ENCODE data around the gene ABCB6. TPM values are rescaled to one million over a fixed set of nuclear protein-coding genes. Genes with fewer than 3 reads are reported as not detected.

ABCB6 gene
- total RNA-seq, 4 donors from 2014 or later, result 17.4 to 27.3 (median 19.6) TPM

DNA sequence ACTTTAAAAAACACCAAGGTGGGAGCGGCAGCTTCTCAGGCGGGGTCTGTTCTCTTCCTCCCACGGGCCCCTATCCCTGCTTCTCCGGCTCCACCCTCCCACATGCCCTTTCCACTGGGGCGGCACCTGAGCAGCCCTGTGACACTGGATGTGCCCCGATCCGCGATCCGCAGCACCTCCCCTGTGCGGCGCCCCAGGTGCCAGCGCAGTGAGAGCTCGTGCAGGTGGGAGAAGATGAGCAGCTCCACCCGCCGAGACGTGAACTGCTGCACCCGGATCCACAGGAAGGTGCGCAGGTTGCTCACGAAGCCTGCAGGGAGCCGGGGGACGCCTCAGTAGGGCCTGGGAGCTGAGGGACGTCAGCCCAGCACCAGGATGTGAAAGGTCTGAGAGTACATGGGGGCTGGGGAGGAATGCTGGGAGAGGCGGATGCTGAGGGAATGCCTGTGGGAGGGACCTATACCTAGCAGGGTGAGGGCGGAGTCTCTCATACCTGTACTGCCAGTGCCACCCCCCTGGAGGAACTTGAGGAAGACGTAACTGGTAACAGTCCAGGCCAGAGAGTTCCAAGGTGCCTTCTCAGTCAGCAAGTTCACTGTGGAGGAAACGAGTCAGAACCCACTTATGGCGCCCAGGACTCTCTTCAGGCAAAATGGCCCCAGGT, 2.8 kb downstream of the ABCB6 start:
- 93% methylated on average over 26 of the region's 27 CpGs for WGBS
- intact Hi-C loops (cut with DNase I), result no loop called here
- TF ChIP-seq CTCF (IDR thresholded peaks at IDR 0.05) (no peak), EP300 (IDR thresholded peaks at IDR 0.05) (no peak), POLR2A (IDR thresholded peaks at IDR 0.05; ENCODE audit: low read depth) (no peak), POLR2AphosphoS5 (IDR thresholded peaks at IDR 0.05) (no peak)
- DNase-seq (ENCODE audit: extremely low spot score), result no peak
- peaks cover 32 to 69% (median 65%) of the 10 kb centered on the region in 4 donors for H3K36me3 ChIP-seq
- H3K27me3 ChIP-seq, result no peaks in the 10 kb centered on the region
- peak overlapping the region in 1 of 4 donors; percentile 20 for H3K27ac ChIP-seq (replicated peaks in 1 of 4)
- no peak overlapping the region for H3K4me3 ChIP-seq
- H3K9me3 ChIP-seq, result no peaks in the 10 kb centered on the region
- peaks cover 28 to 55% (median 45%) of the 10 kb centered on the region in 4 donors for H3K4me1 ChIP-seq

DNA sequence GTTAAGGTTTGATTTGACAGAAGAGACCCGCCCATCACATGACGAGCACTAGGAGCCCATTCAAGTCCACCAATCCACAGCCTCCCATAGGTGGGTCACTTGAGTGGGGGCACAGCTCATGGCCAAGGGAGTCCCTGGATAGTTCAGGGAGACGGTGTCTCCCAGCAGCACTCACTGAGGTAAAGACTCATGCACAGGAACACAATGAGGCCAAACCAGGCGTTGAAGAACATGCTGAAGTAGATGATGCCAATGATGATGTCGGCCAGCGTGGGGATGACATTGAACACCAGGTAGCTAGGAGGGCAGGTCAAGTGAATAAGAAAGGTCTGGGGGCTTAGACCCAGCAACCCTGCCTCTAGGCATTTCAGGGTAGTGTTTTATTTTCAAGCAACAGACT, 4.0 kb downstream of the ABCB6 start:
- 86% methylated on average over 6 of the region's 6 CpGs for WGBS
- no peak for DNase-seq (ENCODE audit: extremely low spot score)
- TF ChIP-seq POLR2A (IDR thresholded peaks at IDR 0.05; ENCODE audit: low read depth), result no peak
- no peak for TF ChIP-seq EP300 (IDR thresholded peaks at IDR 0.05)
- TF ChIP-seq CTCF (IDR thresholded peaks at IDR 0.05), result no peak
- TF ChIP-seq POLR2AphosphoS5 (IDR thresholded peaks at IDR 0.05), result no peak
- no peaks in the 10 kb centered on the region for H3K9me3 ChIP-seq
- peaks cover 25 to 43% (median 40%) of the 10 kb centered on the region in 4 donors for H3K4me1 ChIP-seq
- no peak overlapping the region for H3K4me3 ChIP-seq
- intact Hi-C loops (cut with DNase I), result no loop called here
- no peaks in the 10 kb centered on the region for H3K27me3 ChIP-seq
- H3K36me3 ChIP-seq, result peaks cover 20 to 69% (median 65%) of the 10 kb centered on the region in 4 donors
- no peak overlapping the region for H3K27ac ChIP-seq (replicated peaks in 1 of 4)

DNA sequence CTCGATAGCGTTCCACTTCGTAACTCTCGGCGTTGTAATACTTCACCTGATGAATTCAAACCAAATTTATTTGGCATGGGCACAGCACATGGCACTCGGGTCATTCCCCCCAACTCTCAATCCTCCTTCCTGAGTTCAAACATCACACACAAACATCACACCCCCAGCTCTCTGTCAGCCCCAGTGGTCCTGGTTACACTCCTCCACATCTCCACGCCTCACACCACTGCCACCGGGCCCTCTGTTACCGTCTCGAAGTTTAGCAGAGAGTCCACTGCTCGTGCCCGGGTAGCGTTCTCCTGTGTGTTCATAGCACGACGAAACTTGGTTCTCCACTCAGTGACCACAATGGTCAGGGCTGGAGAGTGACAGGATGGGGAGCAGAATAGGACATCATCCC, 4.6 kb downstream of the ABCB6 start:
- Histone ChIP-seq H3K27me3 (no peaks in the 10 kb centered on the region), H3K36me3 (peaks cover 20 to 72% (median 69%) of the 10 kb centered on the region in 4 donors), H3K9me3 (no peaks in the 10 kb centered on the region), H3K27ac (replicated peaks in 1 of 4) (no peak overlapping the region), H3K4me3 (no peak overlapping the region), H3K4me1 (peaks cover 19 to 37% (median 34%) of the 10 kb centered on the region in 4 donors)
- 90% methylated on average over 15 of the region's 15 CpGs for whole genome bisulfite sequencing
- TF ChIP-seq POLR2AphosphoS5 (IDR thresholded peaks at IDR 0.05) (no peak), EP300 (IDR thresholded peaks at IDR 0.05) (no peak), CTCF (IDR thresholded peaks at IDR 0.05) (no peak), POLR2A (IDR thresholded peaks at IDR 0.05; ENCODE audit: low read depth) (no peak)
- intact Hi-C loops (cut with DNase I), result no loop called here
- no peak for DNase-seq (ENCODE audit: extremely low spot score)

DNA sequence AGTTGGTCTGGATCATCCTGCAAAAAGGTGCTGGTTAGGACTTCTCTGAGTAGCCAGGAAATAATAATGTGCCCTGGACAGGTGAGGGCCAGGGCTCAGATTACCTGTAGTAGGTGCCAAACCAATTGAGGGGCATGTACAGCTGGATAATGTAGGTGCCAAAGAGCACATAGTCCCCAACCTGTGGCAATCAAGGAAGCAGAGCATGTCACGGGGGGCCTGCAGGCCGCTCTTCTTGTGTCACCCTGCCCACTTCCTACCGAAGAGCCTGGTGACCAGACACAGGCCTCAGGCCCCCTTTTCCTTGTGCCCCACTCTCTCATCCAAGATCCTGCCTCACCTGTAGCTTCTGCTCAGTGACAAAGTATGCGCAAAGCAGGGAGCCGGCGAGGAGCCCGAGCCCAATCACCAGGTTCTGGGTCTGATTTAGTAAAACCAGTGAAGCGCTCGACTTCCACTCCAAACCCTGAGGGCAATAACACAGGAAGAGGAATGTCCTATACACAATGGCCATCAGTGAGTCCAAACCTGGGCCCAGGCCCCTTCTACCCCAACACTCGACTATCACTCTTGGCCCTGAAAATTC, 5.2 kb downstream of the ABCB6 start:
- H3K4me1 ChIP-seq, result peaks cover 16 to 34% (median 31%) of the 10 kb centered on the region in 4 donors
- peaks cover 20 to 77% (median 75%) of the 10 kb centered on the region in 4 donors for H3K36me3 ChIP-seq
- intact Hi-C loops (cut with DNase I), result no loop called here
- H3K27me3 ChIP-seq, result no peaks in the 10 kb centered on the region
- H3K27ac ChIP-seq (replicated peaks in 1 of 4), result no peak overlapping the region
- no peak for DNase-seq (ENCODE audit: extremely low spot score)
- H3K4me3 ChIP-seq, result no peak overlapping the region
- H3K9me3 ChIP-seq, result no peaks in the 10 kb centered on the region
- WGBS, result 93% methylated on average over 10 of the region's 10 CpGs
- TF ChIP-seq POLR2A (IDR thresholded peaks at IDR 0.05; ENCODE audit: low read depth) (no peak), POLR2AphosphoS5 (IDR thresholded peaks at IDR 0.05) (no peak)

GRCh38 chr2:219213026-219213415, 5.7 kb downstream of the ABCB6 start:
- intact Hi-C loops (cut with DNase I), result no loop called here
- WGBS, result 97% methylated on average over 4 of the region's 8 CpGs
- peaks cover 20 to 83% (median 80%) of the 10 kb centered on the region in 4 donors for H3K36me3 ChIP-seq

More at GRCh38 chr2:219213026-219213415, 5.7 kb downstream of the ABCB6 start:
- H3K4me1 ChIP-seq, result peaks cover 15 to 34% (median 31%) of the 10 kb centered on the region in 4 donors
- no peak overlapping the region for H3K27ac ChIP-seq (replicated peaks in 1 of 4)
- no peak for DNase-seq (ENCODE audit: extremely low spot score)
- H3K4me3 ChIP-seq, result no peak overlapping the region
- no peaks in the 10 kb centered on the region for H3K27me3 ChIP-seq
- TF ChIP-seq POLR2AphosphoS5 (IDR thresholded peaks at IDR 0.05) (no peak), CTCF (IDR thresholded peaks at IDR 0.05) (no peak), EP300 (IDR thresholded peaks at IDR 0.05) (no peak), POLR2A (IDR thresholded peaks at IDR 0.05; ENCODE audit: low read depth) (no peak)
- no peaks in the 10 kb centered on the region for H3K9me3 ChIP-seq

All from esophagus muscularis mucosa (tissue), 4 donors.